ENCODE results near the gene POLR1D. TPM values are rescaled to one million over a fixed set of nuclear protein-coding genes. Genes with fewer than 3 reads are reported as not detected.

Gene POLR1D
- total RNA-seq, 1 donor, result 88.1 TPM

DNA sequence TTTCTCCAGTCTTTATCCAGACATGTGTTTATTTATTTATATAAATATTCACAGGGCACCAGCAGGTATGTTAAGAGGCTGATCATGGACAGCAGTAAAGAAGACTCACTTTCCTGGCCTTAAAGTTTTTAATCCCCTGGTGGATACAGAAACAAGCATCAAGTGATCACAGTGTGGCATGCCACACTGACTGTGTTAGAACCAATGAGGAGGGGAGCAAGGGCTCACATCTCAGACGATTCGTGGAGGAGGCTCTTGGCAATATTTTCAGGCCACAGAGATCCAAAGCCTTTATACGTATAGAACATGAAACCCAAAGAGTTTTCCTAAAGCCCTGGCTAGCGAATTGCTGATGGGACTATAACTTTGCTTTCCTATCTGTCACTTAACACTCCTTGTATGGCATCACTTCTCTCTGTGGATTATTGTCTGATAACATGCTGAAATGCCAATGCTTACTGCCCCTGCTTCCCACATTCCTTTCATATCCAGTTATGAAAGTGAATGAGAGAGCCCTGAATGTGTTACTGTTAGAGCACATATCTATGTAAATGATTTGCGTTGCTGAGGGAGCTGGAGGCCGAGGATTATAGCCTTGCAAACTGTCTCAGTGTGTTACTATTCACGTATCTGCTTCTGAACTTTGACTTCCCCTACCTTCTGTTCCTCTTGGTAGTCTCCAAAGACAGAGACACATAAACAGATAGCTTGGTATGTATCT, 37.6 kb downstream of the POLR1D start:
- no peak for DNase-seq (ENCODE audit: low read depth)
- TF ChIP-seq, protein P1, sequence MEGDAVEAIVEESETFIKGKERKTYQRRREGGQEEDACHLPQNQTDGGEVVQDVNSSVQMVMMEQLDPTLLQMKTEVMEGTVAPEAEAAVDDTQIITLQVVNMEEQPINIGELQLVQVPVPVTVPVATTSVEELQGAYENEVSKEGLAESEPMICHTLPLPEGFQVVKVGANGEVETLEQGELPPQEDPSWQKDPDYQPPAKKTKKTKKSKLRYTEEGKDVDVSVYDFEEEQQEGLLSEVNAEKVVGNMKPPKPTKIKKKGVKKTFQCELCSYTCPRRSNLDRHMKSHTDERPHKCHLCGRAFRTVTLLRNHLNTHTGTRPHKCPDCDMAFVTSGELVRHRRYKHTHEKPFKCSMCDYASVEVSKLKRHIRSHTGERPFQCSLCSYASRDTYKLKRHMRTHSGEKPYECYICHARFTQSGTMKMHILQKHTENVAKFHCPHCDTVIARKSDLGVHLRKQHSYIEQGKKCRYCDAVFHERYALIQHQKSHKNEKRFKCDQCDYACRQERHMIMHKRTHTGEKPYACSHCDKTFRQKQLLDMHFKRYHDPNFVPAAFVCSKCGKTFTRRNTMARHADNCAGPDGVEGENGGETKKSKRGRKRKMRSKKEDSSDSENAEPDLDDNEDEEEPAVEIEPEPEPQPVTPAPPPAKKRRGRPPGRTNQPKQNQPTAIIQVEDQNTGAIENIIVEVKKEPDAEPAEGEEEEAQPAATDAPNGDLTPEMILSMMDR (IDR thresholded peaks at IDR 0.05; ENCODE audit: insufficient read depth, low read length), result no peak

GRCh38 chr13:27660511-27660910, 38.8 kb downstream of the POLR1D start:
- no peak for DNase-seq (ENCODE audit: low read depth)
- TF ChIP-seq, protein P1 (IDR thresholded peaks at IDR 0.05; ENCODE audit: insufficient read depth, low read length), result no peak
- H3K4me3 ChIP-seq (ENCODE audit: low read depth, low read length), result no peak overlapping the region

More for the DNA sequence above, 37.6 kb downstream of the POLR1D start:
- no peak overlapping the region for H3K4me3 ChIP-seq (ENCODE audit: low read depth, low read length)

DNA sequence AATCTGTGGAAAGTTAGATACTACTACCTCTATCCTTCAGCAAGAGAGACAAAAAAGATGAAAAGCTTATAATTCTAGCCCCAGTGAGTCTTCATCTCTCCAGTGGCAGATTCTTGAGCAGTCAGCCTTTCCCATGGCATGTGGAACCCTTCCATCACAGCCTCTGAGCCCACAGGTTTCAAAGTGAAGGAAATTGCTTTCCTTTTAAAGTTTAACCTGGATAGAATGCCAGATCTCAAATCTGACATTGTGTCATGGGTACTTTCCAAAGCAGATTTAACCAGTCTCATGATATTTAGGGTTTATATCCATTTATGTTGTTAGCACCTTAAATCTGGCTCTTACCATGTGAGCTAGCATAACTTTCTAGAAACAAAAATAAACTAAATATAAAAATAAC, 39.3 kb downstream of the POLR1D start:
- TF ChIP-seq, protein P1 (IDR thresholded peaks at IDR 0.05; ENCODE audit: insufficient read depth, low read length), result no peak
- no peak overlapping the region for H3K4me3 ChIP-seq (ENCODE audit: low read depth, low read length)
- DNase-seq (ENCODE audit: low read depth), result no peak

DNA sequence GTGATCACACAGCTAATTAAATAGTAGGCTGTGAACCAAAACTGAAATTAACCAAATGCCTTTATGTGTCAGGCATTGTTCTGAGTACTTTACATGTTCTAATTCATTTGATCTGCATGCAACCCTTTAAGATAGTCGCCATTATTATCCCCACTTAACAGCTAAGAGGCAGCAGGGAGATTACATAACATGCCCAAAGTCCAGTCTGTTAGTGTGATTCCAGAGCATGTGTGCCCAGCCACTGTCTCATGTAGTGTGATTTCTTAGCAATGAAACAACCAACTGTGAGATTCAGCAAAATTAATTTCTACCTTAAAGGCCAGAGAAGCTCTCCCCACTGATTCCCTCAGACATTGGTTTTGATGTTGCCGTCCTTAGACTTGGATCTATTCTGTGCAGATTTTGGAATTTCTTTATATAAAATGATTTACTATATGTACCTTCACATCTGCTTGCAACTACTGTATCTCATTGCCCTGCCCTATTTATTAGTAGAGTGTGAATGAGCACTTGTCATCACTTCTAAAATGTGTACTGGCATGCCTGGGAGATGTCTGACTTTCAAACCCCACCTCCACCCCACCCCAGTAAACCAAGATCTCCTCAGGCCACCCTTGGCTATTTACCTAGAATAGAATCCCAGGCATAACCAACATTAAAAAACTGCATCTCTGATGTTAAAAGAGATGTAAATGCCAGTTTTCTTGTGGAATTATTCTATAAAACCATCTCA, 41.2 kb downstream of the POLR1D start:
- DNase-seq (ENCODE audit: low read depth), result no peak
- H3K4me3 ChIP-seq (ENCODE audit: low read depth, low read length), result no peak overlapping the region
- TF ChIP-seq, protein P1 (IDR thresholded peaks at IDR 0.05; ENCODE audit: insufficient read depth, low read length), result no peak

GRCh38 chr13:27663947-27664346, 42.3 kb downstream of the POLR1D start:
- TF ChIP-seq, protein P1 (IDR thresholded peaks at IDR 0.05; ENCODE audit: insufficient read depth, low read length), result no peak
- no peak for DNase-seq (ENCODE audit: low read depth)
- no peak overlapping the region for H3K4me3 ChIP-seq (ENCODE audit: low read depth, low read length)

DNA sequence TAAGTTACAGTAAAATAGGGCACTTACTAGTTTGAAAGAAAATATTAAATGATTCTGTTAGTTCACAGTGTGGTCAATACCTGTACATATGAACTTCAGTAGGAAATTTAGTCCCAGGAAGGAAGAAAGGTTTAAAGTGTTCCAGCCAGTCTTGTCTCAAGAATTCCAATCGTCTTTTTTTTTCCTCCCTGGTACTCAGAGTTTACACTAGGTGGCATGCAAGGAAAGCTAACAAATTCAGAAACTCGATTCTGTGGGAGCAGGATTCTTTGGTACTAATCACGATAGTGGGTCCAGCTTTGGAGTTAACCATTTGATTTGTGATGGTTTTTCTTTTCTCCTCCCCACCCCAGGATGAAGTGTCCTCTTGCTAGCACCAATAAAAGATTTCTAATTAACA, 43.6 kb downstream of the POLR1D start:
- peak; percentile 17 for DNase-seq (ENCODE audit: low read depth)

More for the DNA sequence above, 43.6 kb downstream of the POLR1D start:
- TF ChIP-seq, protein P1 (IDR thresholded peaks at IDR 0.05; ENCODE audit: insufficient read depth, low read length), result peak; percentile 30
- no peak overlapping the region for H3K4me3 ChIP-seq (ENCODE audit: low read depth, low read length)

Data from fibroblast of the aortic adventitia (primary cell).